ENCODE measurements around the gene STAT2. TPM values are rescaled to one million over a fixed set of nuclear protein-coding genes. Genes with fewer than 3 reads are reported as not detected.
A peak's percentile ranks its signal among the peaks of the same experiment; 100 is the strongest.

The STAT2 gene
- total and polyA plus RNA-seq, 9 of the 15 experiments (the other 6 are each of a cell fraction or from before 2014, with no cell fraction given), result 15.5 to 46.9 (median 40.1) TPM

- TF ChIP-seq STAT5A (IDR thresholded peaks at IDR 0.05; ENCODE audit: borderline replicate concordance, low read length), result peak; percentile 5; the same call in 1 of the 2 replicates
- no peak for TF ChIP-seq MAFK (IDR thresholded peaks at IDR 0.05; ENCODE audit: low read length)
- TF ChIP-seq WHSC1 (IDR thresholded peaks at IDR 0.05; ENCODE audit: low read length), result no peak
- TF ChIP-seq SREBF1 (IDR thresholded peaks at IDR 0.05; ENCODE audit: borderline replicate concordance, low read depth, low read length), result peak; percentile 54
- 0 out of 2 replicates have a peak, but pooled peaks have one; percentile 40 for TF ChIP-seq ZC3H8 (IDR thresholded peaks at IDR 0.05)
- TF ChIP-seq U2AF2 (optimal IDR thresholded peaks at IDR 0.05; ENCODE audit: low read depth, low read length), result no peak
- TF ChIP-seq RBM15 (IDR thresholded peaks at IDR 0.05; ENCODE audit: insufficient read depth, low read length), result no peak
- TF ChIP-seq NFYB (IDR thresholded peaks at IDR 0.05; ENCODE audit: extremely low read depth, insufficient read length), result no peak
- TF ChIP-seq SAFB2 (IDR thresholded peaks at IDR 0.05; ENCODE audit: borderline replicate concordance, low read depth, low read length, severe bottlenecking), result no peak
- TF ChIP-seq EHMT2 (IDR thresholded peaks at IDR 0.05), result no peak
- TF ChIP-seq ATF2 (CRISPR knock-in tag; IDR thresholded peaks at IDR 0.05), result no peak
- TF ChIP-seq NEUROD1 (IDR thresholded peaks at IDR 0.05; ENCODE audit: borderline replicate concordance, low read depth, low read length, partially characterized antibody), result peak; percentile 59
- TF ChIP-seq ZNF449 (CRISPR knock-in tag; IDR thresholded peaks at IDR 0.05), result no peak
- peak; percentile 80 for TF ChIP-seq GABPB1 (CRISPR knock-in tag; IDR thresholded peaks at IDR 0.05)
- TF ChIP-seq ZNF277 (CRISPR knock-in tag; IDR thresholded peaks at IDR 0.05; ENCODE audit: borderline replicate concordance), result no peak
- TF ChIP-seq YY1 (IDR thresholded peaks at IDR 0.05; ENCODE audit: borderline replicate concordance in 1 of 3, control insufficient read depth in 1 of 3, extremely low read depth in 1 of 3, insufficient read depth in 3 of 3, insufficient read length in 1 of 3, insufficient replicate concordance in 2 of 3, low read depth in 1 of 3, low read length in 2 of 3), result peak; percentile 28 to 81 (median 72)
- peak; percentile 65 for TF ChIP-seq POLR2B (IDR thresholded peaks at IDR 0.05; ENCODE audit: low read depth, partially characterized antibody)
- no peak for TF ChIP-seq ID3 (CRISPR knock-in tag; IDR thresholded peaks at IDR 0.05)
- TF ChIP-seq ID3 (tag; IDR thresholded peaks at IDR 0.05), result no peak
- TF ChIP-seq CBX2 (IDR thresholded peaks at IDR 0.05; ENCODE audit: insufficient read depth, low read length, poor library complexity, severe bottlenecking), result no peak
- no peak for TF ChIP-seq MTA2 (IDR thresholded peaks at IDR 0.05; ENCODE audit: low read depth)
- no peak for TF ChIP-seq MCM7 (IDR thresholded peaks at IDR 0.05)
- no peak for TF ChIP-seq ZFPM2 (CRISPR knock-in tag; IDR thresholded peaks at IDR 0.05)
- TF ChIP-seq RFX5 (IDR thresholded peaks at IDR 0.05; ENCODE audit: low read depth, low read length), result no peak
Measured at GRCh38 chr12:56315622-56316473, 44.1 kb downstream of the STAT2 start, which contains the start of gene CNPY2 (continued).

Measured in K562 (cell line).